Measurements from ENCODE around the gene TRMU.
"Not testable (repeated sequence)": the region's sequence is repeated elsewhere in the genome, so short reads cannot be mapped to it uniquely, and the experiment has no call there.

The TRMU gene

GRCh38 chr22:46390652-46391301 is 55.3 kb downstream of the TRMU start:
- peak; percentile 59 for DNase-seq

GRCh38 chr22:46391486-46392136 is 56.1 kb downstream of the TRMU start:
- DNase-seq, result no peak

GRCh38 chr22:46392137-46392844 is 56.8 kb downstream of the TRMU start:
- no peak for DNase-seq

GRCh38 chr22:46393873-46394272 is 58.4 kb downstream of the TRMU start:
- no peak for DNase-seq

GRCh38 chr22:46394622-46395021 is 59.1 kb downstream of the TRMU start:
- DNase-seq, result no peak

- DNase-seq, result no peak
Measured at GRCh38 chr22:46395145-46395544, 59.6 kb downstream of the TRMU start.

- not testable (repeated sequence) for DNase-seq
Measured at GRCh38 chr22:46397049-46397448, 61.5 kb downstream of the TRMU start.

GRCh38 chr22:46397514-46397913 is 62.0 kb downstream of the TRMU start:
- DNase-seq, result no peak

- DNase-seq, result no peak
Measured at GRCh38 chr22:46397951-46398350, 62.4 kb downstream of the TRMU start.

GRCh38 chr22:46399251-46400024 is 63.9 kb downstream of the TRMU start:
- DNase-seq, result no peak

GRCh38 chr22:46401370-46401769 is 65.9 kb downstream of the TRMU start:
- no peak for DNase-seq

- DNase-seq, result no peak
Measured at GRCh38 chr22:46402505-46402904, 67.0 kb downstream of the TRMU start.

- not testable (repeated sequence) for DNase-seq
Measured at GRCh38 chr22:46403880-46404279, 68.4 kb downstream of the TRMU start.

GRCh38 chr22:46405901-46406300 is 70.4 kb downstream of the TRMU start:
- DNase-seq, result no peak

GRCh38 chr22:46406349-46406748 is 70.8 kb downstream of the TRMU start:
- DNase-seq, result no peak

GRCh38 chr22:46406791-46407190 is 71.3 kb downstream of the TRMU start:
- no peak for DNase-seq

Measured in NCI-H2171 (cell line).